HG03521 (cell line): ENCODE measurements around the gene ARHGAP21.
"Not testable (repeated sequence)": the region's sequence is repeated elsewhere in the genome, so short reads cannot be mapped to it uniquely, and the experiment has no call there.

Experiments
- ATAC-seq: cut with Tn5 transposase; IDR thresholded peaks from one replicate; pipeline ENCODE4 v1.9.1; 2021; ENCODE audit warnings: mild to moderate bottlenecking, moderate library complexity; ENCODE audit not compliant: unreplicated experiment

ARHGAP21 gene

GRCh38 chr10:24643679-24644209 lies 79.9 kb downstream of the ARHGAP21 start:
- no peak for ATAC-seq

GRCh38 chr10:24642921-24643678 lies 80.6 kb downstream of the ARHGAP21 start:
- ATAC-seq = peak; percentile 75

DNA sequence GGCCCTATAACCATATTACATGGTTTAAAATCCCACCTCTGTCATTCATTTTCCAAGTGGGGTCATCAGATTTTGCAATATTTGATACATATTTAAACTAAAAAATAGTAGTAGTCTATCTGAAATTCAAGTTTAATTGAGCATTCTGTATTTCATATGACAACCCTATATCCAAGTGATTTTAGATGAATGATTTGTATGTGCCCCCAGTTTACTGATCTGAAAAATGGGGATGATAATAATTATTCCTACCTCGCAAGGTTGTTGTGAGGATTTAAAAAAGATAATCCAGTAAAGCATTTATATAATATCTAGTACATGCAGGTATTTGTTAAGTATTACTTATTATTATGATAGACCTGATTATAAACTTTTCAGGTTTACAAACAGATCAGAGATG lies 84.6 kb downstream of the ARHGAP21 start:
- ATAC-seq = no peak

GRCh38 chr10:24625778-24626177 lies 97.9 kb downstream of the ARHGAP21 start:
- ATAC-seq = no peak

DNA sequence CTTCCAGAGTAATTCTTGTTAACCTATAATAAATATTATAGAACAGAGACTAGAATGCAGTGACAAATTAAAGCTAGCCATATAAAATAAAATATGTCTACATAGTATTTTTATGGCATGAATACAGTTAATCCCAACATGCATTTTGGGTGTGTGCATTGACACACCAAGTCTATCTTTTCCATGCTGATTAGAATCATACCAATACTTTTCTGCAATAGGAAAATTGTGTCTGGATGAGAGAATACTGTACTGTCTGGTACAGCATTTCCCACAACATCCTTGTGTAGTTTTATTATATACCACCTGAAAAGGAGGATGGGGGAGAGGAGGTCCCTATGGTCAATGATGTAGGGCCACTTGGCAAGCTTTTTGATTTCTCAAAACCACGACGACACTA lies 100.3 kb downstream of the ARHGAP21 start:
- no peak for ATAC-seq

DNA sequence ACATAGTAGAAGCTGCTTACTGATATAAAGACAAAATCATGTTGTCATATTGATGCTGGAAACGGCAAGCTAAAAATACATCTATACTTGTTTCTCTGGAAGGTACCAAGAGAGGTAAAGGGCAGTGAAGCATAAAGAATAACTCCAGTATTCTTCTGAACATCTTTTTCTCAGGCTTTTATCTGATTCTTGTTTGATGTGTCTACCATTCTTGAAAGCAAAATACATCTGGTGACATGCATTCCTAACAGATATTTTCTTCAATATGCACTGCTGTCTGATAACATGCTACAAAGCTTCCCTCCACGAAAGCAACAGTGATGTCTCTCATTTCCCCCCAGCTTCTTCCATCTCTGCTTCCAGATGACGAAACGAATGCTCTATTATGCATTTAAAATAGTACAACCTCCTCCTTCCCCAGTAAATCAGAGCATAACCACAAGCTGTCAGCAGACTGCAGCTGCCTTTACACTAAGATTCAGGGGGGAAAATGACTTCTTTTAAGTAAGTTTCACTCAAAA lies 100.8 kb downstream of the ARHGAP21 start:
- no peak for ATAC-seq

GRCh38 chr10:24621035-24621795 lies 102.5 kb downstream of the ARHGAP21 start:
- ATAC-seq = not testable (repeated sequence)

DNA sequence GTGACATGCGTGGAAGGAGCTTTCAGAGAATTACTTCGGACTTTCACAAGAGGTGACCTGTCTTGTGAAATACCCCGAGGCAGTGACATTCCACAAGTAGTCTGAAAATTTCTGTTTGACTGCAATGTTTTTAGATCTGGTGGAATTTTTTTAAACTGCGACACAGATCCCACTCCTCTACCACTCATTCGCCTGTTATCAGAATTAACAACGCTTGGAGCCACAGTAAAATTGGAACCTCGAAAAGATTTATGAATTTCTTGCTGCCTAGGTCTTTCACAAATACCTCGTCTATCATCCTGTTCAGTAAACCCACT lies 103.7 kb downstream of the ARHGAP21 start:
- not testable (repeated sequence) for ATAC-seq

DNA sequence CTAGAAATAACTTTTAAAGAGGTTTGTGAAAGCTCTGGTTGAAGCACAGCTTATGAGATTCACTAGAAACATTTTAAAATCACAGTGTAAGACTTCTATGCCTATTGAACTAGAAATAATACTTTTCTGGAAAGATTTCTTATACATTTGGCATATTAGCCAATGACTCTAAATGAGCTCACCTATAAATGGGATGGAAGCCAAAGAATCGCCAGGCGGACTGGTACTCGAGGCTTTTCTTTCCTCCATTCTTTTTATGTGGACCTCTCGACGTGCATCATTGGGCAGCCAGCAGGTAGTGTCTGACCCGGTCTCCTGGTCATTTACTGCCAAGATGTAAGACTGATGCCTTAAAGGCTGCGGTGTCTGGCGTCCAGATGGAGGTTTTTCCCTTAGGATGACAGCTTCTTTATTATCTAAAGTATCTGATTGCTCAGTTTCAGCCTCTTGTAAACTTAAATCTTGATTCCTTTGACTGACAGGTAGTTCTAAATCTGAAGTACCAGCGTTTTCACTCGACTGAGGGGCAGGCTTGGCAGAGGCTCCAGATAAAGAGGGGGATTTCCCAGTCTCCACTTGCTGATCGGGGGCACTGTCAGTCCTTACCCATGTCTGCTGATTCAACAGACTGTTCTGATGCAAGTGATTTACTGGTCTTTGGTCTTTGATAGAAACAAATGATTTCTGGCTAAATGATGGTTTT lies 104.2 kb downstream of the ARHGAP21 start:
- not testable (repeated sequence) for ATAC-seq

DNA sequence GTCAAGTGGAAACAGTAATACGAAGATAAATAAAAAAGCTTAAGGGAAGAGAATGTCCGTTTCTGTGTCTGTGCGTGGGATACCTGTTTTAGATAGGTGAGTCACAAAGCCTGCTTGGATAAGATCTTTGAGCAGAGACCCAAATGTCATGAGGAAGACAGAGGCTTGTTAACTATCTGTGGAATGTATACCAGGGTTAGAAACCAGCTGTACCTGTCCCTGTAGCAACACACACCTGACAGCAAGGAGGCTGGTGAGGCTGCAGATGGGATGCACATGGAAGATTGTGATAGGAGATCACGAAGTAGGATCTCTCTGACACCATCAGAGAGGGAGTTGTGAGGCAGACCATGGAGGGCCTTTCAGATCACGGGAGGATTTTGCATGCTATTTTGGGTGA lies 105.3 kb downstream of the ARHGAP21 start:
- ATAC-seq = no peak

DNA sequence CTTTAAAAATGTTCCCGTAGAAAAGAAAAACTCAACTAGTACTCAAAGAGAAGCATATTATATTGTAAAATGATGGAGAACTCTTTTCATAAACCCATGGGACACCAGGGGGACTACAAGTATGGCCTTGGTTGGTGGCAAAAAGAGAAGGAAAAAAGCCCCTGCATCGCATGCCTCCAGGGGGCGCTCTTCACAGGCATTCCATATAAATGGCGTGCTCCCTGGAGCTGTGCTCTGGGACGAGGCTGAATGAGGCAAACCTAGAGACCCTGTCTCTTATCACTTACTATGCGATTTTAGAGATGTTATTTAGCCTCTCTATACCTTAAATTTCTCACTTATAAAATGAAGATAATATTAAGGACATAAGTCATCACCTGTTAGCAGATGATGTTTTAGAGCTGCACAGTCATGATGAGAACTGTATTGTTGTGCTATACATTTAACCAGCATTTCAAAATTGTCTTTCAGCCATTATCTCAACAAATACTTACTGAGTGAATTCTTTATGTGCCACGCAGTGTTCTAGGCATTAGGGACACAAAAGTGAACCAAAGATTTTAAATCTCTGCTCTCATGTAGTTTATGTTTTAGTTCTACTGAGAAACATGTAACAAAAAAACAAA lies 105.8 kb downstream of the ARHGAP21 start:
- peak; percentile 54 for ATAC-seq

GRCh38 chr10:24616536-24616935 lies 107.2 kb downstream of the ARHGAP21 start:
- ATAC-seq = no peak

GRCh38 chr10:24606021-24606420 lies 117.7 kb downstream of the ARHGAP21 start:
- no peak for ATAC-seq

GRCh38 chr10:24605141-24605540 lies 118.5 kb downstream of the ARHGAP21 start:
- ATAC-seq = no peak

DNA sequence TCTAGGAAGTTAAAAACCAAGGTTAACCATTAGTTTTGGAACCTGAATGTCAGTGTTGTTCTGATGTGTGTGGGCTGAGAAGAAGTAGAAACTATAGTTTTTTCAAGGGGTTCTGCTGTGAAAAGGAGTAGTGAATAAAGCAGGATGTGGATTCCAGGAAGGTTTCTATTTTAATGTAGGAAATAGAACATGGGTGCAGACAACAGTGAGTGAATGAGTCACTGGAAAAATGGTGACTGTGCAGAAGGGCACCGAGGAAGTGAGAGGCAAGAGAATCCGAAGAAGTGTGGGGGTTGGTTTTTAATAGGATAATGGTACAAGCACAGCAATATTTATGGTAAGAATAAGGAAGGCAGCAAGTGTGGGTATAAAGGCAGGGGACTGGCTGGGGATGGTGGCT lies 120.4 kb downstream of the ARHGAP21 start:
- ATAC-seq = no peak

- no peak for ATAC-seq
Measured at GRCh38 chr10:24597961-24598360, 125.7 kb downstream of the ARHGAP21 start.

- ATAC-seq = no peak
Measured at GRCh38 chr10:24597426-24597825, 126.3 kb downstream of the ARHGAP21 start.

GRCh38 chr10:24596217-24596930 lies 127.3 kb downstream of the ARHGAP21 start:
- ATAC-seq = no peak

GRCh38 chr10:24590697-24591457 lies 132.8 kb downstream of the ARHGAP21 start:
- no peak for ATAC-seq
